ENCODE measurements around the gene PCSK5.
"Not testable (repeated sequence)": the region's sequence is repeated elsewhere in the genome, so short reads cannot be mapped to it uniquely, and the experiment has no call there.

The PCSK5 gene

DNA sequence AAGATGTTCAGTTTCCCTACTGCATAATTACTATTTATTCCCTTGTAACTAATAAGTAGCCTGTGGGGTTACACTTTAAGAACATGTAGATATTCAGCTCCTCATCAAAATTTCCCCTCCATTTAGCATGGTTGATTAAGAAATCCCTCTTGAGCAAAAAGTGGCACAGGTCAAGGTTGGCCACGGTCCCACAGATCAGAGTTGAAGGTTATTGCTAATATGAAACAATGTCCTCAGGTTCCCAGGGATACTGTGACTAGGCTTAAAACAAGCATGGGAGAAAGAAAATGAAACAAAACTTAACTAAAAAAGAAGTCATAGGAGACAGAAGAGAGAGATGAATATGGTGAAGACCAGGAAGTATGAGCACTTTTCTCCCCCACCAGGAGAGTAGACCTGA is 439.6 kb downstream of the PCSK5 start:
- DNase-seq = no peak

- DNase-seq = no peak
Observed at GRCh38 chr9:76333388-76333787, 442.9 kb downstream of the PCSK5 start.

DNA sequence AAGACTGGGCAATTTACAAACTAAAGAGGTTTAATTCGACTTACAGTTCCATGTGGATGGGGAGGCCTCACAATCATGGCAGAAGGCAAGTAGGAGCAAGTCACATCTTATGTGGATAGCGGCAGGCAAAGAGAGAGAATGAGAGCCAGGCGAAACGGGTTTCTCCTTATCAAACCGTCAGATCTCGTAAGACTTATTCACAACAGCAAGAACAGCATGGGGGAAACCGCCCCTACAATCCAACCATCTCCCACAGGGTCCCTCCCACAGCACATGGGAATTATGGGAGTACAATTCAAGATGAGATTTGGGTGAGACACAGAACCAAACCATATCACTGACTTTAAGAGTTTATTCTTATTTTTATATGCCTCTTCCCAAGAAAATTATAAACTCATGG is 443.5 kb downstream of the PCSK5 start:
- DNase-seq = no peak

DNA sequence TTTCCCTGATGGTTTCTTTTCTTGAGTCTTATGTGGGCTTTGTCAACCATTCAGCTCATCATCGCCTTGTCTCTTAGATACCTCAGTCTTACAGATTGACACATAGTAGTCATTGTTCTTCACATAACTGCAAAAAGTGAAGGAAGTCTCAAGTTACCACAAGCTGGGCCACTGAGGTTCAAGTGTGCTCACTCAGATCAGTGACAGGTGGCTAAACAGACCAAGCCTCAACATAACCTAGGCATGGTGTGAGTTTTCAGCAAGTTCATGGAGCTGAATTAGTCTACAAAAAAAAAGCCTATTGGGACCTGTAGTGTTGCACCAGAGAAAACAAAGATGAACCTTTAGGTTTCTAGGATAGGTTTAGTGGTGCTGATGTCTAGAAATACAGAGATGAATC is 445.6 kb downstream of the PCSK5 start:
- DNase-seq = no peak

GRCh38 chr9:76338418-76338817 is 447.9 kb downstream of the PCSK5 start:
- no peak for DNase-seq

DNA sequence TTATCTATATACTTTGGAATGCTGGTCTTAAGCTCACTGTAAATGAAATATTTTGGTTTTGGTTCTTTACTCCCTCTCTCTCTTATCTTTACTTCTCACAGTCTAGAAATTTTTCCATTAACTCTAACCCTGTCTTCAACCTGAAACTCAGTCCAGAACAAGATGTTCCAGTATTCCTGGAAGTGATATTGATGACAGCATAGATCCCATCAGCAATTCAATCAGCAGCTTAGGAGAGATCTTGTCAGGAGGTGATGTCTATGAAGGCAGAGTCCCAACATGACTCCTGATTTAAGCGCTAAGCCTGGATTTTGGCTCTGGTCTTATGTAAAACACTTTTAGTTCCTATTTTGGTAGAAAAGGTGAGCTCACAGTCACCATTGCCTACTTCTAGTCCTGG is 451.1 kb downstream of the PCSK5 start:
- no peak for DNase-seq

DNA sequence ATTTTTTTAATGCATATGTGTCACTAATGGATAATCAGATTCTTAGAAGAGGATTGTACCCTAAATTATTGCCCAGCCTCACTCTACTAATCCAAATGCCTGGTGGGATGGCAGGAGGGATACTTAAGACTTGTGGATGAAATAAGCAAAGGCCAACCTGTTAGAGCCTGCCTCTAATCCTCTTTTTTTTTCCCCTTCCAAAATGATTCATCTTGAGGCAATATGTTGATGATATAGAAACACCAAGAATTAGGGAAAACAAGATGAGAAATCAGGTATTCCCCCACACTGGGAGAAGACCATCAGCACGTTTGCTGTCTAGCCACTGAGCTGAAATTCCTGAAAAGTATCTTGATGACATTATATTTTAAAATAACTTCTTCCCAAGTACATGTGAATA is 451.7 kb downstream of the PCSK5 start:
- DNase-seq = no peak

- no peak for DNase-seq
Observed at GRCh38 chr9:76342858-76343257, 452.4 kb downstream of the PCSK5 start.

- DNase-seq = no peak
Observed at GRCh38 chr9:76349865-76350264, 459.4 kb downstream of the PCSK5 start.

GRCh38 chr9:76351006-76351405 is 460.5 kb downstream of the PCSK5 start:
- no peak for DNase-seq

- no peak for DNase-seq
Observed at GRCh38 chr9:76352026-76352620, 461.6 kb downstream of the PCSK5 start.

DNA sequence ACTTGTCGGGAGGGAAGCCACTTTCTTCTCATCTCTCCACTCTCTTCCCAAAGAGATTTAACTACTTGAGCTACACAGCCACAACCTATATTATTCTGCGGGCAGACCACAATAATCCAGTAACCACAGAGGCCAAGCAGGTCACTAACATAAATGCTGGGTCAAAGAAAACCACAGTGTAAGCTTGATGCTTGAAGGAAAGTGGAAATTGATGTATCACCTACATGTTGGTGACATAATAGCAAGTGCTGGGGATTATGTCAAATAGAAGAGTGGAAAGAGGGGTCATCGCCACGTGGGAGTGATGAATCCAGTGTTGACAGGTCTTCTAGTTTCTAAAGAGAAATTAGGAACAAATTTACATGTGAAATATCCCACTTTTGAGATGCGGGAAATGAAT is 462.8 kb downstream of the PCSK5 start:
- no peak for DNase-seq

DNA sequence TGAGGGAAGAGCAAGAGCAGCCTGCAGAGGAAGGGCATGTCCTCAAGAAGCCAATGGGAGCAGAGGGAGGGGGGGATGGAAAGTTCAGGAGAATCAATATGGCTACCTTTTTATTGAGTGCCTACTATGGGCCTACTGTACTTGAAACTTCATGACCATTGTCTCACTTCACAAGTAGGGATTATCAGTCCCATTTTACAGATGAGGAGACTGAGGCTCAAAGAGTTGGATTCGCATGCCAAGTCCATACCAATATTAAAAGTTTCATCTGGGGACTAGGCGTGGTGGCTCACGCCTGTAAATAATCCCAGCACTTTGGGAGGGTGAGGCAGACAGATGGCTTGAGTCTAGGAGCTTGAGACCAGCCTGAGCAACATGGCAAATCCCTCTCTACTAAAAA is 463.7 kb downstream of the PCSK5 start:
- no peak for DNase-seq

GRCh38 chr9:76355886-76356285 is 465.4 kb downstream of the PCSK5 start:
- DNase-seq = no peak

- DNase-seq = no peak
Observed at GRCh38 chr9:76357555-76357954, 467.1 kb downstream of the PCSK5 start.

DNA sequence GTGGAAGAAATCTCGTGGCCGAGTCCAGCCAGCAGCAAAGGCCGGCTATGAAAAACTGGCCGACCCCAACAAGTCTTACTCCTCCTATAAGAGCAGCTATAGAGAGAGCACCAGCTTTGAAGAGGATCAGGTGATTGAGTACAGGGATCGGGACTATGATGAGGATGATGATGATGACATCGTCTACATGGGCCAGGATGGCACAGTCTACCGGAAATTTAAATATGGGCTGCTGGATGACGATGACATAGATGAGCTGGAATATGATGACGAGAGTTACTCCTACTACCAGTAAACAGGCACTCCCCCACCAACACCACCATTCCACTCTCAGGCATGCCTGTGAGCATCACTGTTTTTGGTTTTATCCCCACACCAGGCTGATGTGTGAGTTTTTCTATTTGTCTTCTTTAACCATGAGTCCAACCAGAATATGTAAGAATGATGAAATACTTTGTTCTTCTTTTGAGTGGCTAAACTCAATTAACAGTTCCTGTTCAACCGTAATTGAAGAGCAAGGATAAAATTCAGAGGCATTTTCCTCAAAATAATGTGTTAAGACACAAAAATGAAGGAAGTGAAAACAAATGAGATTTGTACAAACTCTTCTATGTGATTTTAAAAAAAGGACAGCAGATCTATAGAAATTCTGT is 468.3 kb downstream of the PCSK5 start:
- DNase-seq = no peak

GRCh38 chr9:76359365-76359764 is 468.9 kb downstream of the PCSK5 start:
- DNase-seq = no peak

DNA sequence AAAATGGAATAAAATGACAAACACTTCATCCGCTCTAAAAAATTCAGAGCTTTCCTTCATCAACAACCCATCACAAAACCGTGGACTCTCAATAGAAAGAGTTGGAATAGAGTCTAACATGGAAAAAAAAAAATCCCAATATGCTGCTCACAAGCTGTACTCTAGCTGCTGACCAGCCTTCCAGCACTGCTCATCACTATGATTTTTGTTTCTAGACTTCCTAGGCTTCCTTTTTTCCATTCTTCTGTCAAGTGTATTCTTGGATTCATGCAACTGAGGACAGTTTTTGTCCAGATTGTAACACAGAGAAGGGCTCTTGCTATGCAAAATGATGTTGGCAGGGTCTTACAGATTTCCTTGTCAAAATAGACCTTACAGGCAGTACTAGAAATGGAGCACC is 469.3 kb downstream of the PCSK5 start:
- DNase-seq = no peak

DNA sequence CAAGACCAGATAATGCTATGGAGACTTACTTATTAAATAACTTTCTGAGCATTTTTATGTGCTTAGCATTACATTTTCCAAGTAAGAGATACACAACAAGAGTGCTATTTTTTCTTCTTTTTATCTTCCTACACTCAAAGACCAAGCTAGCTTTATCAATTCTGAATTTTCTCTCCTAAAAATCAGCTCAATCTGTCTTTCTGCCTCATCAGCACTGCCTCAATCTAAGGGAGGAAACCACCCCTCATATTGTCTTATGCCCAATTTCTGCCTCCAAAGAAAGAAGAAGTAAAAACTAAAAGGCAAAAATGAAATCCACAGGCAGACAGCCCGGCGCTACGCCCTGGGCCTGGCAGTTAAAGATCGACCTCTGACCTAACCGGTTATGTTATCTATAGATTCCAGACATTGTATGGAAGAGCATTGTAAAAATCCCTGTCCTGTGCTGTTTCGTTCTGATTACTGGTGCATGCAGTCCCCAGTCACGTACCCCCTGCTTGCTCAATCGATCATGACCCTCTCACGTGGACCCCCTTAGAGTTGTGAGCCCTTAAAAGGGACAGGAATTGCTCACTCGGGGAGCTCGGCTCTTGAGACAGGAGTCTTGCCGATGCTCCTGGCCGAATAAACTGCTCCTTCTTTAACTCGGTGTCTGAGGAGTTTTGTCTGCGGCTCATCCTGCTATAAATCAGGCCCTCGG is 472.0 kb downstream of the PCSK5 start:
- not testable (repeated sequence) for DNase-seq

GRCh38 chr9:76363032-76363395 is 472.5 kb downstream of the PCSK5 start:
- DNase-seq = no peak

DNA sequence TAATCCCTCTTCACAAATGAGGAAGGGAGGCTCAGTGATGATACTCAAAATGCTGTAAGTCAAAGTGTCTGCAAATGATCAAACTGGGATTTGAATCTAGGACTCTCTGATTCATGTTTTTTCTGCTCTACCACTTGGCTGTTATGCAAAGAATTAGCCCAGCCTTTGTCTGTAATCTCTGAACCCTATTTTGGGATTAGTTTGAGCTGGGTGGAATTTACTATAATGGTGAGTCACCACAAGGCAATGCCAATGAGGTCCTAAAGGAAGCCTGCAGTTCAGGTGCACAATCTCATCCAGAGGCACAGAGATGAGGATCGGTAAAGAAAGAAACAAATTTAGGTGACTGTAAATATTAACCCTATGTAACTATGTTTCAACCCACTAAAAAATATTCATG is 474.6 kb downstream of the PCSK5 start:
- no peak for DNase-seq

GRCh38 chr9:76366275-76366674 is 475.8 kb downstream of the PCSK5 start:
- no peak for DNase-seq

DNA sequence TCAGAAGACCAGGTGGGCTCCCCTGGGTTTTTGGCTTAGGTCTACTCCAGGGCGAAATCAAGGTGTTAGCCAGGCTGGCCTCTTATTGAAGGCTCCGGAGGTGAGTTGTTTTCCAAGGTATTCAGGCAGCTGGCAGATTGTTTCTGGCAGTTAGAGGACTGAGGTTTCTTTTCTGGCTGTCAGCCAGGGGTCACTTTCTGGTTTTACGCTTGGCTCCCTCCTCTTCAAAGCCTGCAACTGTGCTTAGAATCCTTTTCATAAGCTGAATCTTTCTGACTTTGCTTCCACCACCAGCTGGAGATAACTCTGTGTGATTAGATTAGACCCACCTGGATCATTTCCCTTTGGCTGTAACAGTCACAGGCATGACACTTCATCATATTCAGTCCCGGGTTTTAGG is 479.1 kb downstream of the PCSK5 start:
- DNase-seq = no peak

GRCh38 chr9:76370396-76371023 is 480.0 kb downstream of the PCSK5 start:
- DNase-seq = no peak

Data from effector CD4-positive, alpha-beta T cell (primary cell).